Mammary epithelial cell (primary cell): ENCODE results near the gene TRERF1.

Experiments used
- CTCF ChIP-seq, 2 donors: IDR thresholded peaks in 1 of 2; conservative IDR thresholded peaks in 1 of 2; 2 replicates each; pipeline ENCODE4 v1.5.1; 2011 to 2012; ENCODE audit warnings: inconsistent platforms in 2 of 2, low read length in 2 of 2, mild to moderate bottlenecking in 2 of 2, control low read depth in 1 of 2, low read depth in 1 of 2; ENCODE audit not compliant: insufficient read depth in 1 of 2; ENCODE audit errors: extremely low read depth in 1 of 2
- EZH2 ChIP-seq: IDR thresholded peaks from 2 replicates; pipeline ENCODE4 v1.6.1; 2012; ENCODE audit warnings: low read length, inconsistent platforms, borderline replicate concordance

GRCh38 chr6:42306439-42307140 is 145.1 kb downstream of the TRERF1 start:
- TF ChIP-seq CTCF (conservative IDR thresholded peaks at IDR 0.05 in 1 of 2, IDR thresholded peaks at IDR 0.05 in 1 of 2; ENCODE audit: extremely low read depth in 1 of 2, insufficient read depth in 1 of 2, low read depth in 1 of 2, low read length in 2 of 2) (no peak), EZH2 (no peak)
